OCI-LY1 (cell line): Measurements from ENCODE around the gene FBN1.

Experiments
- EZH2 ChIP-seq: fragments of 200-600 bp; sonication (generic), shearing (Covaris generic); IDR thresholded peaks from 2 replicates; pipeline ENCODE4 v1.8.0; 2017; ENCODE audit warnings: borderline replicate concordance, mixed run types, mild to moderate bottlenecking, antibody characterized with exemption, low read length, moderate library complexity, mixed read lengths
- TF ChIP-seq, protein P1 (sequence below): fragments of 200-600 bp; sonication (generic), shearing (Covaris generic); IDR thresholded peaks from 2 replicates; pipeline ENCODE4 v1.5.1; 2017; ENCODE audit warnings: mild to moderate bottlenecking, antibody characterized with exemption, low read length, moderate library complexity, mixed read lengths

DNA sequence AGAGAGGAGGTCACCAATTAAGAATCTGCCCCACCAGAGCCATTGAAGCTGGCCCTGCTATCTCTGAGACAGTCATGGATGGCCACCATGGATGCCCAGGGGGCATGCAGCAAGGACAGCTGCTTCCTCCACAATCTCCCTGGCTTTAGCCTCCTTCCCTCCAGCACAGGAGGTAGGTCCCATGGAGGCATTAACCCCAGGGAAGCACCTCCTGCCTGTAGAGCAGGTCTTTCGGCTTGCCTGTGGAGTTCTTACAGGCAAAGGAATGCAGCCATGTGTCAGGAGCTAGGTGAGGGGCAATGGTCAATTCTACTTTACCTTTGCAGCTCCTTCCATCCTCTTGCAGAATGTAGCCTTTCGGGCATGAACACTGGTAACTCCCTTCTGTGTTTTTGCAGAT lies 220.5 kb downstream of the FBN1 start:
- TF ChIP-seq, protein P1, sequence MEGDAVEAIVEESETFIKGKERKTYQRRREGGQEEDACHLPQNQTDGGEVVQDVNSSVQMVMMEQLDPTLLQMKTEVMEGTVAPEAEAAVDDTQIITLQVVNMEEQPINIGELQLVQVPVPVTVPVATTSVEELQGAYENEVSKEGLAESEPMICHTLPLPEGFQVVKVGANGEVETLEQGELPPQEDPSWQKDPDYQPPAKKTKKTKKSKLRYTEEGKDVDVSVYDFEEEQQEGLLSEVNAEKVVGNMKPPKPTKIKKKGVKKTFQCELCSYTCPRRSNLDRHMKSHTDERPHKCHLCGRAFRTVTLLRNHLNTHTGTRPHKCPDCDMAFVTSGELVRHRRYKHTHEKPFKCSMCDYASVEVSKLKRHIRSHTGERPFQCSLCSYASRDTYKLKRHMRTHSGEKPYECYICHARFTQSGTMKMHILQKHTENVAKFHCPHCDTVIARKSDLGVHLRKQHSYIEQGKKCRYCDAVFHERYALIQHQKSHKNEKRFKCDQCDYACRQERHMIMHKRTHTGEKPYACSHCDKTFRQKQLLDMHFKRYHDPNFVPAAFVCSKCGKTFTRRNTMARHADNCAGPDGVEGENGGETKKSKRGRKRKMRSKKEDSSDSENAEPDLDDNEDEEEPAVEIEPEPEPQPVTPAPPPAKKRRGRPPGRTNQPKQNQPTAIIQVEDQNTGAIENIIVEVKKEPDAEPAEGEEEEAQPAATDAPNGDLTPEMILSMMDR, result no peak
- TF ChIP-seq EZH2, result no peak
